IPS-18c (cell line): ENCODE results near the gene HAUS8.
"Not testable (repeated sequence)": the region's sequence is repeated elsewhere in the genome, so short reads cannot be mapped to it uniquely, and the experiment has no call there.

Source experiments
- H3K4me3 ChIP-seq: 2 replicates; pipeline ENCODE4 v1.7.0; 2013; ENCODE audit warnings: low read depth, mild to moderate bottlenecking, low read length, moderate library complexity; ENCODE audit not compliant: insufficient read depth
- H3K9me3 ChIP-seq: one replicate; pipeline ENCODE4 v1.6.1; 2013; ENCODE audit warnings: mild to moderate bottlenecking, low read length, moderate library complexity; ENCODE audit not compliant: control insufficient read depth, insufficient read depth

Gene HAUS8

GRCh38 chr19:17106964-17107363 lies 31.7 kb upstream of the HAUS8 start:
- not testable (repeated sequence) for H3K9me3 ChIP-seq, H3K4me3 ChIP-seq

GRCh38 chr19:17105556-17105955 lies 30.3 kb upstream of the HAUS8 start:
- no peak overlapping the region for H3K4me3 ChIP-seq

GRCh38 chr19:17104679-17105078 lies 29.4 kb upstream of the HAUS8 start:
- Histone ChIP-seq H3K9me3 (no peaks in the 10 kb centered on the region), H3K4me3 (no peak overlapping the region)

More at GRCh38 chr19:17105556-17105955, 30.3 kb upstream of the HAUS8 start:
- H3K9me3 ChIP-seq = no peaks in the 10 kb centered on the region

GRCh38 chr19:17103177-17103576 lies 27.9 kb upstream of the HAUS8 start:
- H3K9me3 ChIP-seq = no peaks in the 10 kb centered on the region
- no peak overlapping the region for H3K4me3 ChIP-seq

- Histone ChIP-seq H3K9me3 (no peaks in the 10 kb centered on the region), H3K4me3 (peak overlapping the region; percentile 9; the same call in 1 of the 2 replicates)
Measured at GRCh38 chr19:17101686-17102628, 26.7 kb upstream of the HAUS8 start.

GRCh38 chr19:17098326-17098725 lies 23.1 kb upstream of the HAUS8 start:
- no peak overlapping the region for H3K4me3 ChIP-seq
- H3K9me3 ChIP-seq = no peaks in the 10 kb centered on the region

- Histone ChIP-seq H3K4me3 (no peak overlapping the region), H3K9me3 (no peaks in the 10 kb centered on the region)
Measured at GRCh38 chr19:17097593-17098126, 22.4 kb upstream of the HAUS8 start.

- Histone ChIP-seq H3K9me3 (no peaks in the 10 kb centered on the region), H3K4me3 (no peak overlapping the region)
Measured at GRCh38 chr19:17095141-17095919, 20.1 kb upstream of the HAUS8 start.

GRCh38 chr19:17094694-17095093 lies 19.4 kb upstream of the HAUS8 start:
- H3K9me3 ChIP-seq, H3K4me3 ChIP-seq: not testable (repeated sequence)

- Histone ChIP-seq H3K9me3 (no peaks in the 10 kb centered on the region), H3K4me3 (no peak overlapping the region)
Measured at GRCh38 chr19:17092696-17093095, 17.4 kb upstream of the HAUS8 start.

- no peaks in the 10 kb centered on the region for H3K9me3 ChIP-seq
- no peak overlapping the region for H3K4me3 ChIP-seq
Measured at GRCh38 chr19:17091758-17092333, 16.6 kb upstream of the HAUS8 start.

- peaks cover 4% of the 10 kb centered on the region for H3K9me3 ChIP-seq
Measured at GRCh38 chr19:17090583-17090982, 15.3 kb upstream of the HAUS8 start.

GRCh38 chr19:17088552-17088951 lies 13.3 kb upstream of the HAUS8 start:
- Histone ChIP-seq H3K4me3 (no peak overlapping the region), H3K9me3 (peaks cover 4% of the 10 kb centered on the region)

More at GRCh38 chr19:17090583-17090982, 15.3 kb upstream of the HAUS8 start:
- H3K4me3 ChIP-seq = no peak overlapping the region

- Histone ChIP-seq H3K4me3 (no peak overlapping the region), H3K9me3 (peaks cover 4% of the 10 kb centered on the region)
Measured at GRCh38 chr19:17086834-17087233, 11.6 kb upstream of the HAUS8 start.

- Histone ChIP-seq H3K9me3 (peaks cover 4% of the 10 kb centered on the region), H3K4me3 (no peak overlapping the region)
Measured at GRCh38 chr19:17086120-17086519, 10.9 kb upstream of the HAUS8 start.

- Histone ChIP-seq H3K9me3 (peaks cover 4% of the 10 kb centered on the region), H3K4me3 (no peak overlapping the region)
Measured at GRCh38 chr19:17081672-17082630, 6.7 kb upstream of the HAUS8 start.
